Measurements from ENCODE around the gene ACTRT2. TPM values are rescaled to one million over a fixed set of nuclear protein-coding genes. Genes with fewer than 3 reads are reported as not detected.

The ACTRT2 gene
- total and polyA plus RNA-seq, 10 donors = not detected

GRCh38 chr1:2981981-2982614 lies 39.2 kb upstream of the ACTRT2 start:
- intact Hi-C loops (cut with DNase I; ENCODE audit: low total_unique reads) = no loop called here
- no peak overlapping the region for H3K27ac ChIP-seq
- H3K36me3 ChIP-seq = no peaks in the 10 kb centered on the region
- peaks cover 0 to 6% (median 0%) of the 10 kb centered on the region in 6 donors for H3K4me1 ChIP-seq
- no peak overlapping the region for H3K4me3 ChIP-seq
- no peaks in the 10 kb centered on the region for H3K27me3 ChIP-seq (replicated peaks in 1 of 7)
- no peaks in the 10 kb centered on the region for H3K9me3 ChIP-seq
- TF ChIP-seq POLR2AphosphoS5 (IDR thresholded peaks at IDR 0.05) (no peak), POLR2A (IDR thresholded peaks at IDR 0.05) (no peak), CTCF (IDR thresholded peaks at IDR 0.05 in 8 of 11, conservative IDR thresholded peaks at IDR 0.05 in 3 of 11) (no peak)
- 77 to 89% (median 85%) methylated on average over 8 to 19 of the region's 19 CpGs for WGBS, 5 donors
- DNase-seq = peak; percentile 58

GRCh38 chr1:2982615-2983318 lies 38.5 kb upstream of the ACTRT2 start:
- no peak overlapping the region for H3K27ac ChIP-seq
- peaks cover 0 to 12% (median 1%) of the 10 kb centered on the region in 6 donors for H3K4me1 ChIP-seq
- no peaks in the 10 kb centered on the region for H3K27me3 ChIP-seq (replicated peaks in 1 of 7)
- intact Hi-C loops (cut with DNase I; ENCODE audit: low total_unique reads) = no loop called here
- no peak overlapping the region for H3K4me3 ChIP-seq
- DNase-seq = peak; percentile 59
- WGBS, 5 donors = 83 to 91% (median 89%) methylated on average over 15 to 30 of the region's 30 CpGs
- no peaks in the 10 kb centered on the region for H3K36me3 ChIP-seq
- no peaks in the 10 kb centered on the region for H3K9me3 ChIP-seq
- TF ChIP-seq POLR2A (IDR thresholded peaks at IDR 0.05) = no peak
- TF ChIP-seq CTCF (IDR thresholded peaks at IDR 0.05 in 8 of 11, conservative IDR thresholded peaks at IDR 0.05 in 3 of 11) = no peak
- TF ChIP-seq POLR2AphosphoS5 (IDR thresholded peaks at IDR 0.05) = no peak

- DNase-seq = peak; percentile 55
- H3K9me3 ChIP-seq = no peaks in the 10 kb centered on the region
- H3K4me1 ChIP-seq = peaks cover 0 to 16% (median 3%) of the 10 kb centered on the region in 6 donors
- no peak overlapping the region for H3K4me3 ChIP-seq
- WGBS, 5 donors = 74 to 85% (median 81%) methylated on average over 15 of the region's 15 CpGs
- TF ChIP-seq POLR2A (IDR thresholded peaks at IDR 0.05) (no peak), POLR2AphosphoS5 (IDR thresholded peaks at IDR 0.05) (no peak), CTCF (IDR thresholded peaks at IDR 0.05 in 8 of 11, conservative IDR thresholded peaks at IDR 0.05 in 3 of 11) (no peak)
- no peak overlapping the region for H3K27ac ChIP-seq
- no peaks in the 10 kb centered on the region for H3K27me3 ChIP-seq (replicated peaks in 1 of 7)
- H3K36me3 ChIP-seq = no peaks in the 10 kb centered on the region
- intact Hi-C loops (cut with DNase I; ENCODE audit: low total_unique reads) = no loop called here
These were observed 38.0 kb upstream of the ACTRT2 start for GRCh38 chr1:2983319-2983705.

GRCh38 chr1:2983706-2984398 lies 37.4 kb upstream of the ACTRT2 start:
- DNase-seq = peak; percentile 56
- intact Hi-C loops (cut with DNase I; ENCODE audit: low total_unique reads) = no loop called here
- WGBS, 5 donors = 66 to 74% (median 71%) methylated on average over 19 to 21 of the region's 21 CpGs

More at GRCh38 chr1:2983706-2984398, 37.4 kb upstream of the ACTRT2 start:
- Histone ChIP-seq H3K4me3 (no peak overlapping the region), H3K27me3 (replicated peaks in 1 of 7) (no peaks in the 10 kb centered on the region), H3K27ac (no peak overlapping the region), H3K36me3 (no peaks in the 10 kb centered on the region), H3K4me1 (peaks cover 0 to 16% (median 3%) of the 10 kb centered on the region in 6 donors), H3K9me3 (no peaks in the 10 kb centered on the region)
- no peak for TF ChIP-seq CTCF (IDR thresholded peaks at IDR 0.05 in 8 of 11, conservative IDR thresholded peaks at IDR 0.05 in 3 of 11)
- no peak for TF ChIP-seq POLR2AphosphoS5 (IDR thresholded peaks at IDR 0.05)
- no peak for TF ChIP-seq POLR2A (IDR thresholded peaks at IDR 0.05)
